AG09309 (cell line): ENCODE data around the gene APAF1.

Experiments
- DNase-seq: peaks from one replicate; pipeline ENCODE4 v3.0.0-alpha.2; 2010; ENCODE audit warnings: low read depth
- H3K4me3 ChIP-seq: 2 replicates; pipeline ENCODE4 v1.5.1; 2011; ENCODE audit warnings: mild to moderate bottlenecking, low read depth, low read length, moderate library complexity; ENCODE audit not compliant: control insufficient read depth
- CTCF ChIP-seq: IDR thresholded peaks from 2 replicates; pipeline ENCODE4 v1.5.1; 2011; ENCODE audit warnings: mild to moderate bottlenecking, low read depth, low read length, inconsistent platforms; ENCODE audit not compliant: insufficient read depth, control insufficient read depth; ENCODE audit errors: missing control alignments

The APAF1 gene

GRCh38 chr12:98763656-98764055, 118.6 kb downstream of the APAF1 start:
- DNase-seq = no peak
- no peak for TF ChIP-seq CTCF

GRCh38 chr12:98767248-98767647, 122.2 kb downstream of the APAF1 start:
- no peak for TF ChIP-seq CTCF
- no peak overlapping the region for H3K4me3 ChIP-seq
- no peak for DNase-seq

More at GRCh38 chr12:98763656-98764055, 118.6 kb downstream of the APAF1 start:
- H3K4me3 ChIP-seq = no peak overlapping the region

- no peak overlapping the region for H3K4me3 ChIP-seq
- DNase-seq = no peak
- no peak for TF ChIP-seq CTCF
Observed at GRCh38 chr12:98769068-98769467, 124.0 kb downstream of the APAF1 start.

- no peak for TF ChIP-seq CTCF
- DNase-seq = no peak
- no peak overlapping the region for H3K4me3 ChIP-seq
Observed at GRCh38 chr12:98770230-98770629, 125.1 kb downstream of the APAF1 start.

- no peak for TF ChIP-seq CTCF
- H3K4me3 ChIP-seq = no peak overlapping the region
Observed at GRCh38 chr12:98771811-98772752, 127.0 kb downstream of the APAF1 start.

GRCh38 chr12:98772818-98773217, 127.7 kb downstream of the APAF1 start:
- no peak for DNase-seq
- H3K4me3 ChIP-seq = no peak overlapping the region
- no peak for TF ChIP-seq CTCF

More at GRCh38 chr12:98771811-98772752, 127.0 kb downstream of the APAF1 start:
- no peak for DNase-seq
